ENCODE measurements around the gene NEK2. TPM values are rescaled to one million over a fixed set of nuclear protein-coding genes. Genes with fewer than 3 reads are reported as not detected.
"Not testable (repeated sequence)": the region's sequence is repeated elsewhere in the genome, so short reads cannot be mapped to it uniquely, and the experiment has no call there.

NEK2 gene
- total RNA-seq = 10 to 100 TPM in 1 of 4 donors, not detected in 3; 17.7 TPM

GRCh38 chr1:211675230-211676105, at the start of gene NEK2:
TSS of gene NEK2 (minus strand) at chr1:211675621. CDS start at chr1:211675479, 142 bp downstream.
- intact Hi-C loops (cut with DNase I; ENCODE audit: low total_unique reads) = no loop called here
- TF ChIP-seq CTCF (IDR thresholded peaks at IDR 0.05) = peak in 1 of 4 experiments; percentile 13
- no peak for TF ChIP-seq POLR2A (IDR thresholded peaks at IDR 0.05)
- Histone ChIP-seq H3K4me3 (peak within 1 kb of the TSS; percentile 25 to 32), H3K9me3 (no peaks in the 10 kb centered on the region), H3K36me3 (no peaks in the 10 kb centered on the region), H3K27ac (no peak within 1 kb of the TSS), H3K27me3 (no peaks in the 10 kb centered on the region), H3K4me1 (no peaks in the 10 kb centered on the region)
- peak; percentile 83 to 85 for DNase-seq

GRCh38 chr1:211724687-211725196, 49.3 kb upstream of the NEK2 start:
- Histone ChIP-seq H3K27ac (no peak overlapping the region), H3K27me3 (no peaks in the 10 kb centered on the region), H3K4me3 (no peak overlapping the region), H3K9me3 (no peaks in the 10 kb centered on the region), H3K36me3 (no peaks in the 10 kb centered on the region), H3K4me1 (no peaks in the 10 kb centered on the region)
- intact Hi-C loops (cut with DNase I; ENCODE audit: low total_unique reads) = no loop called here
- TF ChIP-seq POLR2A (IDR thresholded peaks at IDR 0.05) (no peak), CTCF (IDR thresholded peaks at IDR 0.05) (no peak)
- no peak for DNase-seq

GRCh38 chr1:211723273-211723672, 47.9 kb upstream of the NEK2 start:
- H3K36me3 ChIP-seq = no peaks in the 10 kb centered on the region
- no peaks in the 10 kb centered on the region for H3K4me1 ChIP-seq
- no peak for TF ChIP-seq CTCF (IDR thresholded peaks at IDR 0.05)
- TF ChIP-seq POLR2A (IDR thresholded peaks at IDR 0.05) = no peak
- intact Hi-C loops (cut with DNase I; ENCODE audit: low total_unique reads) = no loop called here
- no peak for DNase-seq
- no peaks in the 10 kb centered on the region for H3K9me3 ChIP-seq
- H3K27me3 ChIP-seq = no peaks in the 10 kb centered on the region
- no peak overlapping the region for H3K27ac ChIP-seq
- no peak overlapping the region for H3K4me3 ChIP-seq

GRCh38 chr1:211722277-211723175, 47.1 kb upstream of the NEK2 start:
- TF ChIP-seq POLR2A (IDR thresholded peaks at IDR 0.05) (no peak), CTCF (IDR thresholded peaks at IDR 0.05) (no peak)
- H3K4me3 ChIP-seq = no peak overlapping the region
- intact Hi-C loops (cut with DNase I; ENCODE audit: low total_unique reads) = no loop called here
- no peaks in the 10 kb centered on the region for H3K4me1 ChIP-seq
- H3K27me3 ChIP-seq = no peaks in the 10 kb centered on the region
- no peaks in the 10 kb centered on the region for H3K36me3 ChIP-seq
- H3K9me3 ChIP-seq = no peaks in the 10 kb centered on the region
- no peak for DNase-seq
- no peak overlapping the region for H3K27ac ChIP-seq

- H3K9me3 ChIP-seq; H3K4me3 ChIP-seq; H3K36me3 ChIP-seq; H3K4me1 ChIP-seq; H3K27me3 ChIP-seq; intact Hi-C loops (cut with DNase I; ENCODE audit: low total_unique reads); DNase-seq; H3K27ac ChIP-seq: not testable (repeated sequence)
These were observed 41.1 kb upstream of the NEK2 start for GRCh38 chr1:211716555-211716954.

All from uterus (tissue), 4 donors.